D341Med (cell line): Measurements from ENCODE around the gene NENF.
A peak's percentile ranks its signal among the peaks of the same experiment; 100 is the strongest.
"Not testable (repeated sequence)": the region's sequence is repeated elsewhere in the genome, so short reads cannot be mapped to it uniquely, and the experiment has no call there.

Experiments
- DNase-seq: peaks from one replicate; pipeline ENCODE4 v3.0.0; 2012; ENCODE audit warnings: low spot score

Gene NENF

DNA sequence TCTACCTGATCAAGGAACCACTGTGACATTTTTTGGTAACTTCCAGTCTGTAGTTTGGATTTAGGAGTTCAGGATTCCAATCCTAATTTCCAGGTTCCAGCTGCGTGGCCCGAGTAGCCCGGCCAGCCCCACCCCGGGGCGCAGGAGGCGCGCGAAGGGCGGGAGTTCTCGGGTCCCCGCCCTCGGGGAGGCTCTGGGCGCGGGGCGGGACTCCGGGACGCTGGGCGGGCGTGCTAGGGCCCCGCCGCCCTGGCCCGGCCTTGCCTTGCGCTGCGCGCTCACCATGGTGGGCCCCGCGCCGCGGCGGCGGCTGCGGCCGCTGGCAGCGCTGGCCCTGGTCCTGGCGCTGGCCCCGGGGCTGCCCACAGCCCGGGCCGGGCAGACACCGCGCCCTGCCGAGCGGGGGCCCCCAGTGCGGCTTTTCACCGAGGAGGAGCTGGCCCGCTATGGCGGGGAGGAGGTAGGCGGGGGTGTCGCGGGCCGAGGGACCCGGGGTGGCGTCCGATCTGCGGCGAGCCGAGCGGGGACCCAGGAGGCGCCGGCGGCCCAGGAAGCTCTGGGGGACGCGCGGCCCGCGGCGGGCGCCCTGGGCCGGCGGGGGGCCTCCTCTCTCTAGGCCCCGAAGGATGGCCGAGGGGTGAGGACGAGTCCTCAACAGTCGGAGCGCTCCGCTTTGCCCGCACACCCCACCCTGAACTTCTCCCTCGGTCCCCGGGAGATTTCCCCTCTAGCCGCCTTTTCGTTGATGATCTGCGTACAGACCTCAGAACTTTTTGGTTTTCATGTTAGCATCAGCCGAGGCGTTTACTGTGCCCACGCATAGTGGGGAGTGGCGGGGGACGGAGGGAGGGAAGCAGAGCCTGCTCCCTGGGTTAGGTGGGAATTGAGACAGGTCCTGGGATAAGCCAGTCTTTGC, at the start of gene NENF:
NENF (plus strand) TSS at position 260 of the 916 bp plus-strand sequence; CDS start at position 284, 24 bp downstream.
- peak; percentile 98 for DNase-seq

DNA sequence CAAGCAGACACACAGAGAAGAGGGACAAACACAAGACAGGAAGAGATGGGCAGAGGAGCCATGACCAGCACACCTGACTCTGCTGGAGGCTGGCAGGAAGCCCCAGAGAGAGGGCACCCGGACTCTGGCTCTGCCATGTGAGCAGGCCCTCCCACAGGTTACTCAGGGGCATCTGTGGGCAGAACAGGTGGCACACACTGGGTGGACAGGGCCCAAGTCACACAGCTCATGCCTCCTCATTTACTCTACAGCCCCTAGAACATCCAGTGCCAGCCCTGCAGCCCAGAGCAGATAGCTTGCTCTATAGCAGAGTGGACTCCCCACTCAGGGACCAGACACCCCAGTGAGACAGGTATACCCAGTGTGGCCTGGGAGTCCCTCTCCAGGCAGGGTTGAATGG, 46.7 kb upstream of the NENF start:
- no peak for DNase-seq

GRCh38 chr1:212388985-212389716, 43.6 kb upstream of the NENF start:
- DNase-seq = no peak

DNA sequence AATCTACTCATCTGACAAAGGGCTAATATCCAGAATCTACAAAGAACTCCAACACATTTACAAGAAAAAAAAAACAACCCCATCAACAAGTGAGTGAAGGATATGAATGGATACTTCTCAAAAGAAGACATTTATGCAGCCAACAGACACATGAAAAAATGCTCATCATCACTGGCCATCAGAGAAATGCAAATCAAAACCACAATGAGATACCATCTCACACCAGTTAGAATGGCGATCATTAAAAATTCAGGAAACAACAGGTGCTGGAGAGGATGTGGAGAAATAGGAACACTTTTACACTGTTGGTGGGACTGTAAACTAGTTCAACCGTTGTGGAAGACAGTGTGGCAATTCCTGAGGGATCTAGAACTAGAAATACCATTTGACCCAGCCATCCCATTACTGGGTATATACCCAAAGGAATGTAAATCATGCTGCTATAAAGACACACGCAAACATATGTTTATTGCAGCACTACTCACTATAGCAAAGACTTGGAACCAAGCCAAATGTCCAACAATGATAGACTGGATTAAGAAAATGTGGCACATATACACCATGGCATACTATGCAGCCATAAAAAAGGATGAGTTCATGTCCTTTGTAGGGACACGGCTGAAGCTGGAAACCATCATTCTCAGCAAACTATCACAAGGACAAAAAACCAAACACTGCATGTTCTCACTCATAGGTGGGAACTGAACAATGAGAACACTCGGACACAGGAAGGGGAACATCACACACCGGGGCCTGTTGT, 36.9 kb upstream of the NENF start:
- DNase-seq = not testable (repeated sequence)

- DNase-seq = no peak
Observed at GRCh38 chr1:212396638-212397037, 36.1 kb upstream of the NENF start.

GRCh38 chr1:212397171-212397570, 35.5 kb upstream of the NENF start:
- DNase-seq = no peak

DNA sequence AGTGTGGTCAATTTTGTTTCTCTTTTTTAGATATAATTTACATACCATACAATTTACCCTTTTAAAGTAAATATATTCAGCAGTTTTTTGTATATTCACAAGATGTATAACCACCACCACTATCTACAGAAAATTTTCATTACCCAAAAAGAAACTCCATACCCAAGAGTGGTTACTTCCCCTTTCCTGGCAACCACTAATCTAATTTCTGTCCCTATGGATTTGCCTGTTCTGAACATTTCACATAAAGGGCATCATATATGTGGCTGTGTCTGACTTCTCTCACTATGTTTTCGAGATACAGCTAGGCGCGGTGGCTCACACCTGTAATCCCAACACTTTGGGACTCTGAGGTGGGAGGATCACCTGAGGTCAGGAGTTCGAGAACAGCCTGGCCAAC, 31.7 kb upstream of the NENF start:
- DNase-seq = no peak

DNA sequence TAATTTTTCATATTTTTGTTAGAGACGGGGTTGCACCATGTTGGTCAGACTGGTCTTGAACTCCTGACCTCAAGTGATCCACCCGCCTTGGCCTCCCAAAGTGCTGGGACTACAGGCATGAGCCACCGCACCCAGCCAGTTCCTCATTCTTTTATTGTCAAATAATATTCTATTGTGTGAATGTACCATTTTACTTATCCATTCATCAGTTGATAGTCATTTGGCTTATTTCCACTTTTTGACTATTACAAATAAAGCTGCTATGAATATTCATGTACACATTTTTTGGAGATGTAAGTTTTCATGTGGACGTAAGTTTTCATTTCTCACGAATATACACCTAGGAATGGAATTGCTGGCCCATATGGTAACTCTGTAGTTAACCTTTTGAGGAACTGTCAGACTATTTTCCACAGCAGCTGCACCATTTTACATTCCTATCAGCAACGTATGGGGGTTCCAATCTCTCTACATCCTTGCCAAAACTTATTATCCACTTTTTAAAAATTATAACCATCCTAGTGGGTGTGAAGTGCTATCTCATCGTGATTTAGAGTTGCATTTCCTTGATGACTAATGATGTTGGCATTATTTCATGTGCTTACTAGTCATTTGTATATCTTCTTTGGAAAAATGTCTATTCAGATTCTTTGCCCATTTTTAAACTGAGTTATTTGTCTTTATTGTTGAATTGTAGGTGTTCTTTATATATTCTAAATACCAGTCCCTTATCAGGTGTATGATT, 30.7 kb upstream of the NENF start:
- DNase-seq = no peak

DNA sequence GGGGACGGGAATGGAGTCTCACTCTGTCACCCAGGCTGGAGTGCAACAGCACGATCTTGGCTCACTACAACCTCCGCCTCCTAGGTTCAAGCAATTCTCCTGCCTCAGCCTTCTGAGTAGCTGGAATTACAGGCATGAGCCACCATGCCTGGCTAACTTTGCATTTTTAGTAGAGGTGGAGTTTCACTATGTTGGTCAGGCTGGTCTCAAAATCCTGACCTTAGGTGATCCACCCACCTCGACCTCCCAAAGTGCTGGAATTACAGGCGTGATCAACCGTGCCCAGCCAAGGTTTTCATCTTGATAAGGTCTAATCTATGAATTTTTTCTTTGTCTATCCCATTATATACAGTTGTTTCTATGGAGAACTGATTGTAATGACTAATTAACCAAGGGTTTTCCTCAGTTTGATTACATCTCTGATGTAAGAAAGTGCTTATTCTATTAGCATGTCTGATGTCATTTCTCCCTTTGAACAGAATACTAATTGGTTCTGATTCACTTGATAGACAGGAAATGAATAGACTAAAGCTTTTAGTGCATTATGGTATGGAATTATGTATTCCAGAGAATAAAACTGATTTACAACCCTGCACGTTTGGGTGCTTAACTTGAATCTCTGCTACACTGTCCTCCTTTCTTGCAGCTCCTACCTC, 29.9 kb upstream of the NENF start:
- DNase-seq = no peak

- DNase-seq = no peak
Observed at GRCh38 chr1:212410231-212410820, 22.4 kb upstream of the NENF start.

GRCh38 chr1:212412374-212412773, 20.3 kb upstream of the NENF start:
- DNase-seq = no peak

DNA sequence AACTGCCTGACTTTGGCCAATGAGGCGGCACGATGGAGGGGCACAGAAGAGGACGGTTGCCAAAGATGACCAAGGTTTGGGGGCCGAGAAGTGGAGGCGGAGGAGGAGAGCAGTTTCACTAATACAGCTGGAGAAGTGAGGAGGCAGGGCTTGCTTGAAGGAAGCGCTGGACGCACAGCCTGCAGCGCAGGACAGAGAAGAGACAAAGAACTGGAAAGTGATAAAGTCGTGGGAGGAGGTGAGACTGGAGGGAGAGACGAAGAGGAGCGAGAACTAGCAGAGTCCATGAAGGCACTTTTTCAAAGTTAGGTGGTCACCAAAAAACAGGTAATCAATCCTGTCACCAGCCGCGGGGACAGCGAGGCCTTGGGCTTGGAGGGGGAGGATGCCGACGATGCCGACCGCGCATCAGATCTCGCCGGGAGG, 18.8 kb upstream of the NENF start:
- no peak for DNase-seq

GRCh38 chr1:212414328-212415106, 18.2 kb upstream of the NENF start, which contains the start of gene PACC1:
Gene PACC1 (minus strand): TSS chr1:212414886. CDS start chr1:212414757, 129 bp downstream.
- DNase-seq = peak; percentile 100

DNA sequence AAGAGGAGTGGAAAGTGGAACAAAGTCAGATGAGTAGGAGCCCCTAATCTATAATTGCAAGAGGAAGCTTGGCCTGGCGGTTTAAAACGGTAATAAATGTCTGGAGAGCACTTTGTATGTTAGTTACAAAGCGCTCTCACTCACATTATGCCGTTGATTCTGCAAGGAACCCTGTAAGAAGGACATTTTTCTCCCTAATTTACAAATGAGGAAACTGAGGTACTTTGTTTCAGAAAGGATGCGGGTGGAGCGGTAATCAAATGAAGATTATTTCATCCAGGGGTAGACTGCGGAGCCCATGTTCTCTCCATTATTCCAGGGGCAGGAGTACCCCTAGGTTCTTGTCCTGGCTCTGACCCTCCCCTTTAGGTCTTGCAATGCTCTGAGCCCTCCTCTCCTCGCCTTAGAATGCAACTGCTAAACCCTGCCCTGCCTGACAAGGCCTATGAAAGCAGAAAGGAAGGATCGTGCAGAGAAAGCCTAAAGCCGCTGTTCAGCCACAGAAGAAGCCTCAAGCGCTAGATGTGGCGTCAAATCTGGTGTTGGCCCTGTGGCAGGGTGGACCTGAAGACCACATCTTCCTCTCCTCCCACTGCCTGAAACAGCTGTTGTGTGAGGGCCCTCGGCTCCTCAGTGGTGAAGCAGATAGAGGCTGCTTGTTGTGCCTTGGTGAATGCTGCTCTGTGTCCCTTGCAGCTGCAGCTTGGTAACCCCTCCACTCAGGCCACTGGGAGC, 17.4 kb upstream of the NENF start:
- no peak for DNase-seq

DNA sequence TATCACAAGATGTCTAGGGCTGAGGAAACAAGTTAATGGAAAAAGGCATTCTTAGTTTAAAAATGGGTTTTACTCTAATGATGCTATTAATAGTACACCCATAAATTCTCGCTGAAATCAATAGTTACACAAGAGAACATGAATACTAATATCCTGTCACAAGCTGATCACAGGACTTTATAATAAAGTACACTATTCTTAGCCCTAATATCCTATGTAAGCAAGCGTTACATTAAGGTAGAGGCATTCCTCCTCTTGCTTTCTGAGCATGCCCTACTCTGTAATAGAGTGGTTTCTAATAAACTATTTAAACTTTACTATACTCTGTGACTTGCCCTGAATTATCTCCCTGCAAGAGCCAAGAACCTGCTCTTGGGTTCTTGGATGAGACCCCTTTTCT, 11.6 kb upstream of the NENF start:
- DNase-seq = no peak

DNA sequence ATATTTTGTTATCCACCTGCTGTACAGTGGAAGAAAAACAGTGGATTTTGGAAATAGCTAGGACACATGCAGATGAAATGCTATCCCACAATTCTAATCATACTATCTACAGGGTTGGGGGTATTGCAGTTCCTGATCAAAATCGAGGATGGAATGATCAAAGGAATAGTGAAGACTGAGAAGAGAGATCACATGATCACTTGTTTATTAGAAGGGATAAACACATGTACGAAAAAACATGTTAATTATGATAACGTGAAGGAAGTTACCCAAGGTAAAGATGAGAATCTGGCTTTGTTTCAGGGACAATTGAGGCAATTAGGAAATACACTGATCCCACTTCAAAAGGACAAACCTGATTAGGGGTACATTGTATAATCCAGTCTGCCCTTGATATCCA, 8.8 kb upstream of the NENF start:
- no peak for DNase-seq

GRCh38 chr1:212428496-212428895, 4.2 kb upstream of the NENF start:
- DNase-seq = no peak

- DNase-seq = no peak
Observed at GRCh38 chr1:212430416-212430815, 2.3 kb upstream of the NENF start.

DNA sequence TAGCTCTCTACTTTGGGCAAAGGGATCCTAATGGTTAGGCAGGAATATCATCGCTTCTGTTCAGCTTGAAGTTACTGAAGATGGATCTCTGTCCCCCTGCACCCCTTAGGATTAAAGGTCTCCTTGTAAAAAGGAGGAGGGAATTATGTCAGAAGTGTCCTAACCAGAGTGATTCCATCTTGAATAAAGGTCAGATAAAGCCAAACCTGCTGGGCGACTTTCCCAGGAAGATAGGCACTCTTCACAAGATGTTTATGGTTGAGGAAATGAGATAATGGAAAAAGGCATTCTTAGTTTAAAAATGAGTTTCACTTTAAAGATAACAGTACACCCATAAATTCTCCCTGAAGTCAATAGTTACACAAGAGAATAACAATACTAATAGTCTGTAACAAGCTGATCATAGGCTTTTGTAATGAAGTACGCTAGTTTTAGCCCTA, 1.7 kb upstream of the NENF start:
- DNase-seq = no peak
